CD14-positive monocyte (primary cell): ENCODE measurements around the gene MUSK. TPM values are rescaled to one million over a fixed set of nuclear protein-coding genes. Genes with fewer than 3 reads are reported as not detected.

Experiments
- DNase-seq, 3 donors: peaks; one replicate each; pipeline ENCODE4 v3.0.0-alpha.2; 2011 to 2022
- H2AFZ ChIP-seq: 2 replicates; pipeline ENCODE4 v1.6.0; 2012; ENCODE audit warnings: mild to moderate bottlenecking, low read depth, low read length, inconsistent platforms; ENCODE audit not compliant: insufficient read depth, poor library complexity, severe bottlenecking
- H3K27ac ChIP-seq, 2 donors: 1 replicate in 1 of 2; 2 replicates in 1 of 2; pipeline ENCODE4 v1.5.1; 2012 to 2013; ENCODE audit warnings: low read length in 2 of 2, control low read depth in 1 of 2, inconsistent platforms in 1 of 2, low read depth in 1 of 2, mild to moderate bottlenecking in 1 of 2
- H3K27me3 ChIP-seq, 2 donors: one replicate each; pipeline versions ENCODE4 v1.6.0 to v1.6.1; 2011 to 2013; ENCODE audit warnings: low read length in 2 of 2; ENCODE audit not compliant: control insufficient read depth in 2 of 2, insufficient read depth in 2 of 2
- H3K36me3 ChIP-seq, 2 donors: replicated peaks in 1 of 2; 1 replicate in 1 of 2; 2 replicates in 1 of 2; pipeline versions ENCODE4 v1.5.1 to v1.6.1; 2012 to 2013; ENCODE audit warnings: low read length in 2 of 2, control low read depth in 1 of 2, inconsistent platforms in 1 of 2, mild to moderate bottlenecking in 1 of 2; ENCODE audit not compliant: insufficient read depth in 2 of 2, control insufficient read depth in 1 of 2
- H3K4me1 ChIP-seq, 2 donors: 1 replicate in 1 of 2; 2 replicates in 1 of 2; pipeline versions ENCODE4 v1.5.1 to v1.6.1; 2012 to 2013; ENCODE audit warnings: low read length in 2 of 2, control low read depth in 1 of 2, inconsistent platforms in 1 of 2, mild to moderate bottlenecking in 1 of 2, moderate library complexity in 1 of 2; ENCODE audit not compliant: insufficient read depth in 2 of 2, control insufficient read depth in 1 of 2
- H3K4me2 ChIP-seq: replicated peaks from 2 replicates; pipeline ENCODE3; 2012; ENCODE audit warnings: low read length, moderate library complexity, mild to moderate bottlenecking; ENCODE audit not compliant: poor library complexity, severe bottlenecking; ENCODE audit errors: extremely low read depth
- H3K4me3 ChIP-seq, 3 experiments: fragments of 200-600 bp in 1 of 3; sonication (generic) in 1 of 3; replicated peaks in 1 of 3; 1 replicate in 2 of 3; 2 replicates in 1 of 3; pipeline ENCODE4 v1.5.1; 2011 to 2013; ENCODE audit warnings: low read length in 3 of 3, mild to moderate bottlenecking in 3 of 3, control low read depth in 2 of 3, low read depth in 2 of 3, inconsistent platforms in 1 of 3, moderate library complexity in 1 of 3
- H3K79me2 ChIP-seq: 2 replicates; pipeline ENCODE4 v1.6.0; 2012; ENCODE audit warnings: mild to moderate bottlenecking, control low read depth, inconsistent platforms, low read length, moderate library complexity; ENCODE audit not compliant: insufficient read depth
- H3K9ac ChIP-seq: 2 replicates; pipeline ENCODE4 v1.6.0; 2017; ENCODE audit warnings: low read length, mild to moderate bottlenecking; ENCODE audit not compliant: insufficient read depth, poor library complexity, severe bottlenecking
- H3K9me3 ChIP-seq, 2 donors: replicated peaks in 1 of 2; 1 replicate in 1 of 2; 2 replicates in 1 of 2; pipeline versions ENCODE4 v1.5.1 to v1.6.1; 2012 to 2013; ENCODE audit warnings: low read length in 2 of 2, control low read depth in 1 of 2; ENCODE audit not compliant: control insufficient read depth in 1 of 2, insufficient read depth in 1 of 2
- H4K20me1 ChIP-seq: 2 replicates; pipeline ENCODE4 v1.6.0; 2012; ENCODE audit warnings: mild to moderate bottlenecking, low read length, control low read depth, moderate library complexity; ENCODE audit not compliant: insufficient read depth
- H3K27ac Mint-ChIP-seq, 7 donors: one replicate each; pipeline ENCODE4 v1.8.0; 2020; ENCODE audit warnings: mild to moderate bottlenecking in 7 of 7, mixed read lengths in 7 of 7, moderate library complexity in 6 of 7, inconsistent platforms in 2 of 7
- H3K27me3 Mint-ChIP-seq, 3 donors: one replicate each; pipeline ENCODE4 v1.8.0; 2021 to 2022; ENCODE audit warnings: low read depth in 3 of 3, mild to moderate bottlenecking in 3 of 3, mixed read lengths in 3 of 3, moderate library complexity in 3 of 3, inconsistent platforms in 1 of 3
- H3K36me3 Mint-ChIP-seq, 2 donors: one replicate each; pipeline ENCODE4 v1.8.0; 2020; ENCODE audit warnings: mixed read lengths in 2 of 2, inconsistent platforms in 1 of 2, mild to moderate bottlenecking in 1 of 2
- H3K4me1 Mint-ChIP-seq: one replicate; pipeline ENCODE4 v1.8.0; 2020; ENCODE audit warnings: mild to moderate bottlenecking, mixed read lengths
- H3K4me3 Mint-ChIP-seq, 2 donors: one replicate each; pipeline ENCODE4 v1.8.0; 2020; ENCODE audit warnings: mild to moderate bottlenecking in 2 of 2, mixed read lengths in 2 of 2, moderate library complexity in 1 of 2
- H3K9me3 Mint-ChIP-seq, 7 donors: one replicate each; pipeline ENCODE4 v1.8.0; 2020 to 2022; ENCODE audit warnings: mixed read lengths in 7 of 7, mild to moderate bottlenecking in 6 of 7, moderate library complexity in 6 of 7, inconsistent platforms in 2 of 7
- CTCF ChIP-seq: fragments of 200-600 bp; IDR thresholded peaks from one replicate; pipeline ENCODE4 v1.8.0; 2022; ENCODE audit warnings: antibody characterized with exemption, mild to moderate bottlenecking
- WGBS: methylation state at CpG from one replicate; pipeline ENCODE4 v1.1.5; 2013; ENCODE audit warnings: missing lambda C conversion rate; ENCODE audit not compliant: insufficient coverage; 5-methylcytosine and 5-hydroxymethylcytosine counted together
- intact Hi-C, 2 donors: fragments of 100-400 bp; cut with micrococcal nuclease; formaldehyde crosslinking; loops; one replicate each; pipeline versions ENCODE4 v1.15.0 to v1.15.1; 2023
- polyA plus RNA-seq, 3 donors: library from polyadenylated mRNA; depleted of rRNA in 1 of 3; unstranded in 2 of 3; stranded (reverse) in 1 of 3; fragments of 300-500 nt in 2 of 3; fragments of >200 nt in 1 of 3; fragmentation: Illumina TruSeq in 2 of 3; gene quantifications; 1 replicate in 2 of 3; 2 replicates in 1 of 3; pipeline ENCODE4 v1.2.3, GENCODE V29; 2012 to 2021

Gene MUSK
- polyA plus RNA-seq, 3 donors: not detected

GRCh38 chr9:110635589-110635988 lies 33.0 kb upstream of the MUSK start:
- no peaks in the 10 kb centered on the region for H3K4me1 ChIP-seq
- no peak overlapping the region for H3K4me3 Mint-ChIP-seq

GRCh38 chr9:110638381-110638954 lies 30.1 kb upstream of the MUSK start:
- DNase-seq: peak in 1 of 3 donors; percentile 12
- H3K36me3 ChIP-seq: no peaks in the 10 kb centered on the region
- Mint-ChIP-seq H3K4me1 (no peaks in the 10 kb centered on the region), H3K36me3 (no peaks in the 10 kb centered on the region), H3K4me3 (no peak overlapping the region), H3K27me3 (no peaks in the 10 kb centered on the region), H3K9me3 (peaks cover 4 to 17% (median 10%) of the 10 kb centered on the region in 7 donors), H3K27ac (no peak overlapping the region)
- peaks cover 0 to 10% of the 10 kb centered on the region in 2 donors for H3K9me3 ChIP-seq
- peak; percentile 27 for TF ChIP-seq CTCF
- H3K9ac ChIP-seq: no peak overlapping the region
- H3K4me2 ChIP-seq: no peak overlapping the region
- no CpG with 5 or more reads among the region's 4 CpGs for WGBS
- no peaks in the 10 kb centered on the region for H4K20me1 ChIP-seq
- H3K79me2 ChIP-seq: no peaks in the 10 kb centered on the region
- no peak overlapping the region for H3K27ac ChIP-seq
- no peak overlapping the region for H3K4me3 ChIP-seq
- intact Hi-C loops: no loop called here
- no peaks in the 10 kb centered on the region for H3K27me3 ChIP-seq
- no peak overlapping the region for H2AFZ ChIP-seq
- H3K4me1 ChIP-seq: no peaks in the 10 kb centered on the region

More at GRCh38 chr9:110635589-110635988, 33.0 kb upstream of the MUSK start:
- Histone ChIP-seq H3K27ac (no peak overlapping the region), H3K36me3 (no peaks in the 10 kb centered on the region), H2AFZ (no peak overlapping the region), H3K79me2 (no peaks in the 10 kb centered on the region), H3K9ac (no peak overlapping the region), H4K20me1 (no peaks in the 10 kb centered on the region), H3K4me3 (no peak overlapping the region), H3K27me3 (no peaks in the 10 kb centered on the region), H3K9me3 (peaks cover 6 to 14% of the 10 kb centered on the region in 2 donors), H3K4me2 (no peak overlapping the region)
- Mint-ChIP-seq H3K27me3 (no peaks in the 10 kb centered on the region), H3K9me3 (peaks cover 4 to 20% (median 11%) of the 10 kb centered on the region in 7 donors), H3K27ac (no peak overlapping the region), H3K36me3 (no peaks in the 10 kb centered on the region), H3K4me1 (no peaks in the 10 kb centered on the region)
- TF ChIP-seq CTCF: no peak
- intact Hi-C loops: no loop called here
- no peak for DNase-seq
